WTC11 (cell line): Measurements from ENCODE around the gene TDRD3. TPM values are rescaled to one million over a fixed set of nuclear protein-coding genes. Genes with fewer than 3 reads are reported as not detected.

ENCODE experiments used
- ATAC-seq: fragments of 200-7000 bp; cut with Tn5 transposase; 2 replicates; pipeline ENCODE4 v1.10.0; 2021; ENCODE audit warnings: mild to moderate bottlenecking, moderate library complexity
- CTCF ChIA-PET: fragments of 300-600 bp; sonication (Branson Sonifier 250); formaldehyde crosslinking; loops from one replicate; lab custom pipeline; 2021; ENCODE audit warnings: antibody characterized with exemption; lab: Charles Lee
- POLR2A ChIA-PET: fragments of 350-600 bp; sonication (Branson Sonifier 250); formaldehyde crosslinking; loops from one replicate; lab custom pipeline; 2021; ENCODE audit warnings: antibody characterized with exemption; lab: Charles Lee
- DNase-seq: peaks from one replicate; pipeline ENCODE4 v3.0.0; 2021; ENCODE audit warnings: low spot score
- H3K27ac Mint-ChIP-seq: 2 replicates; pipeline ENCODE4 v1.8.0; 2021; ENCODE audit warnings: mixed read lengths
- H3K27me3 Mint-ChIP-seq: 2 replicates; pipeline ENCODE4 v1.8.0; 2021; ENCODE audit warnings: low read depth, mild to moderate bottlenecking, moderate library complexity, mixed read lengths
- H3K36me3 Mint-ChIP-seq: 2 replicates; pipeline ENCODE4 v1.8.0; 2021; ENCODE audit warnings: mixed read lengths
- H3K4me1 Mint-ChIP-seq: 2 replicates; pipeline ENCODE4 v1.8.0; 2022; ENCODE audit warnings: mixed read lengths
- H3K4me3 Mint-ChIP-seq: 2 replicates; pipeline ENCODE4 v1.8.0; 2021; ENCODE audit warnings: mild to moderate bottlenecking, moderate library complexity, mixed read lengths
- H3K9me3 Mint-ChIP-seq: 2 replicates; pipeline ENCODE4 v1.8.0; 2021; ENCODE audit warnings: mixed read lengths
- E2F4 ChIP-seq: sonication (generic); formaldehyde crosslinking; IDR thresholded peaks from 2 replicates; pipeline ENCODE4 v1.8.1; 2022; ENCODE audit warnings: low read depth, mild to moderate bottlenecking, moderate library complexity, missing genetic modification reagents, borderline replicate concordance
- EMX1 ChIP-seq: fragments of 250-450 bp; sonication (Bioruptor Pico); IDR thresholded peaks from 2 replicates; pipeline ENCODE4 v1.8.0; 2021; ENCODE audit warnings: mild to moderate bottlenecking
- ESRRA ChIP-seq: sonication (generic); formaldehyde crosslinking; IDR thresholded peaks from 2 replicates; pipeline ENCODE4 v1.8.1; 2022; ENCODE audit warnings: mild to moderate bottlenecking, missing genetic modification reagents, borderline replicate concordance
- FOXK1 ChIP-seq: sonication (generic); formaldehyde crosslinking; IDR thresholded peaks from 2 replicates; pipeline ENCODE4 v1.8.0; 2022; ENCODE audit warnings: mild to moderate bottlenecking, moderate library complexity, missing genetic modification reagents
- GABPB1 ChIP-seq: sonication (generic); formaldehyde crosslinking; IDR thresholded peaks from 2 replicates; pipeline ENCODE4 v1.8.1; 2023; ENCODE audit warnings: mild to moderate bottlenecking, missing genetic modification reagents
- HMGA2 ChIP-seq: fragments of 250-450 bp; sonication (Bioruptor Pico); IDR thresholded peaks from 2 replicates; pipeline ENCODE4 v1.4.0; 2021; ENCODE audit warnings: mild to moderate bottlenecking, moderate library complexity
- MYBL2 ChIP-seq: sonication (generic); formaldehyde crosslinking; IDR thresholded peaks from 2 replicates; pipeline ENCODE4 v1.8.1; 2023; ENCODE audit warnings: mild to moderate bottlenecking, moderate library complexity, missing genetic modification reagents
- NFATC4 ChIP-seq: fragments of 250-450 bp; sonication (Bioruptor Pico); IDR thresholded peaks from 2 replicates; pipeline ENCODE4 v1.9.0; 2021; ENCODE audit warnings: mild to moderate bottlenecking
- NFE2L1 ChIP-seq: sonication (generic); formaldehyde crosslinking; IDR thresholded peaks from 2 replicates; pipeline ENCODE4 v1.8.1; 2023; ENCODE audit warnings: missing genetic modification reagents
- SMAD4 ChIP-seq: sonication (generic); formaldehyde crosslinking; IDR thresholded peaks from 2 replicates; pipeline ENCODE4 v1.8.0; 2022; ENCODE audit warnings: mild to moderate bottlenecking, missing genetic modification reagents
- SOX15 ChIP-seq: fragments of 250-450 bp; sonication (Bioruptor Pico); IDR thresholded peaks from 2 replicates; pipeline ENCODE4 v1.9.0; 2021; ENCODE audit warnings: mild to moderate bottlenecking
- STAT6 ChIP-seq: sonication (generic); formaldehyde crosslinking; conservative IDR thresholded peaks from 2 replicates; pipeline ENCODE4 v1.8.1; 2023; ENCODE audit warnings: mild to moderate bottlenecking, low read depth, missing genetic modification reagents, moderate library complexity
- TEAD1 ChIP-seq: sonication (generic); formaldehyde crosslinking; IDR thresholded peaks from 2 replicates; pipeline ENCODE4 v1.8.0; 2022; ENCODE audit warnings: mild to moderate bottlenecking, missing genetic modification reagents
- ZNF121 ChIP-seq: sonication (generic); formaldehyde crosslinking; IDR thresholded peaks from 2 replicates; pipeline ENCODE4 v1.8.0; 2023; ENCODE audit warnings: missing genetic modification reagents
- ZNF219 ChIP-seq: sonication (generic); formaldehyde crosslinking; IDR thresholded peaks from 2 replicates; pipeline ENCODE4 v1.8.0; 2023; ENCODE audit warnings: missing genetic modification reagents, mild to moderate bottlenecking, borderline replicate concordance
- ZNF317 ChIP-seq: sonication (generic); formaldehyde crosslinking; IDR thresholded peaks from 2 replicates; pipeline ENCODE4 v1.8.1; 2023; ENCODE audit warnings: low read depth, mild to moderate bottlenecking, moderate library complexity, missing genetic modification reagents, borderline replicate concordance
- ZNF425 ChIP-seq: fragments of 250-450 bp; sonication (Bioruptor Pico); conservative IDR thresholded peaks from 2 replicates; pipeline ENCODE4 v1.9.0; 2021; ENCODE audit warnings: mild to moderate bottlenecking
- ZNF671 ChIP-seq: fragments of 250-450 bp; sonication (Bioruptor Pico); IDR thresholded peaks from 2 replicates; pipeline ENCODE4 v1.8.0; 2021; ENCODE audit warnings: mild to moderate bottlenecking
- ZSCAN18 ChIP-seq: fragments of 250-450 bp; sonication (Bioruptor Pico); IDR thresholded peaks from 2 replicates; pipeline ENCODE4 v2.1.2; 2022; ENCODE audit warnings: mild to moderate bottlenecking, moderate library complexity
- total RNA-seq: library from RNA; stranded (reverse); gene quantifications from 3 replicates; pipeline ENCODE4 v1.2.3, GENCODE V29; 2021
- TF ChIP-seq, protein P1 (sequence below): fragments of 200-600 bp; IDR thresholded peaks from 2 replicates; pipeline ENCODE4 v1.8.0; 2022; ENCODE audit warnings: antibody characterized with exemption
- TF ChIP-seq, protein P2 (sequence below): sonication (generic); formaldehyde crosslinking; IDR thresholded peaks from 2 replicates; pipeline ENCODE4 v1.8.0; 2023; ENCODE audit warnings: missing genetic modification reagents, mild to moderate bottlenecking, borderline replicate concordance

TDRD3 gene
- total RNA-seq, 1 experiment from 2014 or later, result 19.5 TPM

- peak; percentile 93 for ATAC-seq
- no peak for TF ChIP-seq MYBL2
- TF ChIP-seq, protein P1, sequence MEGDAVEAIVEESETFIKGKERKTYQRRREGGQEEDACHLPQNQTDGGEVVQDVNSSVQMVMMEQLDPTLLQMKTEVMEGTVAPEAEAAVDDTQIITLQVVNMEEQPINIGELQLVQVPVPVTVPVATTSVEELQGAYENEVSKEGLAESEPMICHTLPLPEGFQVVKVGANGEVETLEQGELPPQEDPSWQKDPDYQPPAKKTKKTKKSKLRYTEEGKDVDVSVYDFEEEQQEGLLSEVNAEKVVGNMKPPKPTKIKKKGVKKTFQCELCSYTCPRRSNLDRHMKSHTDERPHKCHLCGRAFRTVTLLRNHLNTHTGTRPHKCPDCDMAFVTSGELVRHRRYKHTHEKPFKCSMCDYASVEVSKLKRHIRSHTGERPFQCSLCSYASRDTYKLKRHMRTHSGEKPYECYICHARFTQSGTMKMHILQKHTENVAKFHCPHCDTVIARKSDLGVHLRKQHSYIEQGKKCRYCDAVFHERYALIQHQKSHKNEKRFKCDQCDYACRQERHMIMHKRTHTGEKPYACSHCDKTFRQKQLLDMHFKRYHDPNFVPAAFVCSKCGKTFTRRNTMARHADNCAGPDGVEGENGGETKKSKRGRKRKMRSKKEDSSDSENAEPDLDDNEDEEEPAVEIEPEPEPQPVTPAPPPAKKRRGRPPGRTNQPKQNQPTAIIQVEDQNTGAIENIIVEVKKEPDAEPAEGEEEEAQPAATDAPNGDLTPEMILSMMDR, result peak; percentile 33; the same call in 1 of the 2 replicates
- H3K27ac Mint-ChIP-seq, result no peak overlapping the region
- H3K4me3 Mint-ChIP-seq, result no peak overlapping the region
- no peaks in the 10 kb centered on the region for H3K36me3 Mint-ChIP-seq
- no peaks in the 10 kb centered on the region; the same call in 1 of the 2 replicates for H3K9me3 Mint-ChIP-seq
- POLR2A ChIA-PET, result no interaction called here
- CTCF ChIA-PET, result interaction anchor here (1.2 to 1.6 kb wide), 3 partner anchors 9 to 11 kb away, joined by 4 to 7 read pairs (median 6); no protein-coding TSS in a partner anchor
- H3K4me1 Mint-ChIP-seq, result peaks cover 5% of the 10 kb centered on the region; the same call in 1 of the 2 replicates
- DNase-seq, result no peak
- no peaks in the 10 kb centered on the region for H3K27me3 Mint-ChIP-seq
Observed at GRCh38 chr13:60379837-60380565, 17.0 kb upstream of the TDRD3 start.

GRCh38 chr13:60384911-60385310 lies 12.1 kb upstream of the TDRD3 start:
- H3K4me1 Mint-ChIP-seq, result peaks cover 13% of the 10 kb centered on the region
- no peak for ATAC-seq
- no peaks in the 10 kb centered on the region for H3K36me3 Mint-ChIP-seq
- no peak overlapping the region for H3K4me3 Mint-ChIP-seq
- no peak overlapping the region for H3K27ac Mint-ChIP-seq
- no peaks in the 10 kb centered on the region for H3K9me3 Mint-ChIP-seq
- POLR2A ChIA-PET, result interaction anchor here (0.6 kb wide), 1 partner anchor 864 kb away, joined by 4 read pairs; no protein-coding TSS in a partner anchor
- CTCF ChIA-PET, result no interaction called here
- DNase-seq, result no peak
- H3K27me3 Mint-ChIP-seq, result no peaks in the 10 kb centered on the region
- TF ChIP-seq ZNF317, result no peak
- no peak for TF ChIP-seq ZNF219 (CRISPR knock-in tag)
- no peak for TF ChIP-seq SMAD4 (CRISPR knock-in tag)
- TF ChIP-seq, protein P2, sequence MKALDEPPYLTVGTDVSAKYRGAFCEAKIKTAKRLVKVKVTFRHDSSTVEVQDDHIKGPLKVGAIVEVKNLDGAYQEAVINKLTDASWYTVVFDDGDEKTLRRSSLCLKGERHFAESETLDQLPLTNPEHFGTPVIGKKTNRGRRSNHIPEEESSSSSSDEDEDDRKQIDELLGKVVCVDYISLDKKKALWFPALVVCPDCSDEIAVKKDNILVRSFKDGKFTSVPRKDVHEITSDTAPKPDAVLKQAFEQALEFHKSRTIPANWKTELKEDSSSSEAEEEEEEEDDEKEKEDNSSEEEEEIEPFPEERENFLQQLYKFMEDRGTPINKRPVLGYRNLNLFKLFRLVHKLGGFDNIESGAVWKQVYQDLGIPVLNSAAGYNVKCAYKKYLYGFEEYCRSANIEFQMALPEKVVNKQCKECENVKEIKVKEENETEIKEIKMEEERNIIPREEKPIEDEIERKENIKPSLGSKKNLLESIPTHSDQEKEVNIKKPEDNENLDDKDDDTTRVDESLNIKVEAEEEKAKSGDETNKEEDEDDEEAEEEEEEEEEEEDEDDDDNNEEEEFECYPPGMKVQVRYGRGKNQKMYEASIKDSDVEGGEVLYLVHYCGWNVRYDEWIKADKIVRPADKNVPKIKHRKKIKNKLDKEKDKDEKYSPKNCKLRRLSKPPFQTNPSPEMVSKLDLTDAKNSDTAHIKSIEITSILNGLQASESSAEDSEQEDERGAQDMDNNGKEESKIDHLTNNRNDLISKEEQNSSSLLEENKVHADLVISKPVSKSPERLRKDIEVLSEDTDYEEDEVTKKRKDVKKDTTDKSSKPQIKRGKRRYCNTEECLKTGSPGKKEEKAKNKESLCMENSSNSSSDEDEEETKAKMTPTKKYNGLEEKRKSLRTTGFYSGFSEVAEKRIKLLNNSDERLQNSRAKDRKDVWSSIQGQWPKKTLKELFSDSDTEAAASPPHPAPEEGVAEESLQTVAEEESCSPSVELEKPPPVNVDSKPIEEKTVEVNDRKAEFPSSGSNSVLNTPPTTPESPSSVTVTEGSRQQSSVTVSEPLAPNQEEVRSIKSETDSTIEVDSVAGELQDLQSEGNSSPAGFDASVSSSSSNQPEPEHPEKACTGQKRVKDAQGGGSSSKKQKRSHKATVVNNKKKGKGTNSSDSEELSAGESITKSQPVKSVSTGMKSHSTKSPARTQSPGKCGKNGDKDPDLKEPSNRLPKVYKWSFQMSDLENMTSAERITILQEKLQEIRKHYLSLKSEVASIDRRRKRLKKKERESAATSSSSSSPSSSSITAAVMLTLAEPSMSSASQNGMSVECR (CRISPR knock-in tag), result no peak
- TF ChIP-seq E2F4 (CRISPR knock-in tag), result no peak
- TF ChIP-seq NFATC4 (CRISPR knock-in tag), result no peak
- TF ChIP-seq SOX15, result no peak
- TF ChIP-seq ESRRA, result no peak
- no peak for TF ChIP-seq ZNF671
- no peak for TF ChIP-seq ZNF425 (CRISPR knock-in tag)
- TF ChIP-seq ZNF121 (CRISPR knock-in tag), result no peak
- no peak for TF ChIP-seq FOXK1 (CRISPR knock-in tag)
- TF ChIP-seq ZSCAN18 (CRISPR knock-in tag), result no peak
- no peak for TF ChIP-seq TEAD1
- no peak for TF ChIP-seq EMX1
- no peak for TF ChIP-seq GABPB1 (CRISPR knock-in tag)
- TF ChIP-seq NFE2L1, result no peak
- TF ChIP-seq STAT6 (CRISPR knock-in tag), result no peak
- TF ChIP-seq HMGA2 (CRISPR knock-in tag), result no peak
